ELF-1 (cell line): ENCODE data around the gene RNF4.
"Not testable (repeated sequence)": the region's sequence is repeated elsewhere in the genome, so short reads cannot be mapped to it uniquely, and the experiment has no call there.

Source experiments
- DNase-seq: peaks from one replicate; pipeline ENCODE4 v3.0.0-alpha.2; 2016; ENCODE audit warnings: low read depth, low spot score

RNF4 gene

GRCh38 chr4:2534904-2535375, 66.0 kb downstream of the RNF4 start:
- peak; percentile 34 for DNase-seq

DNA sequence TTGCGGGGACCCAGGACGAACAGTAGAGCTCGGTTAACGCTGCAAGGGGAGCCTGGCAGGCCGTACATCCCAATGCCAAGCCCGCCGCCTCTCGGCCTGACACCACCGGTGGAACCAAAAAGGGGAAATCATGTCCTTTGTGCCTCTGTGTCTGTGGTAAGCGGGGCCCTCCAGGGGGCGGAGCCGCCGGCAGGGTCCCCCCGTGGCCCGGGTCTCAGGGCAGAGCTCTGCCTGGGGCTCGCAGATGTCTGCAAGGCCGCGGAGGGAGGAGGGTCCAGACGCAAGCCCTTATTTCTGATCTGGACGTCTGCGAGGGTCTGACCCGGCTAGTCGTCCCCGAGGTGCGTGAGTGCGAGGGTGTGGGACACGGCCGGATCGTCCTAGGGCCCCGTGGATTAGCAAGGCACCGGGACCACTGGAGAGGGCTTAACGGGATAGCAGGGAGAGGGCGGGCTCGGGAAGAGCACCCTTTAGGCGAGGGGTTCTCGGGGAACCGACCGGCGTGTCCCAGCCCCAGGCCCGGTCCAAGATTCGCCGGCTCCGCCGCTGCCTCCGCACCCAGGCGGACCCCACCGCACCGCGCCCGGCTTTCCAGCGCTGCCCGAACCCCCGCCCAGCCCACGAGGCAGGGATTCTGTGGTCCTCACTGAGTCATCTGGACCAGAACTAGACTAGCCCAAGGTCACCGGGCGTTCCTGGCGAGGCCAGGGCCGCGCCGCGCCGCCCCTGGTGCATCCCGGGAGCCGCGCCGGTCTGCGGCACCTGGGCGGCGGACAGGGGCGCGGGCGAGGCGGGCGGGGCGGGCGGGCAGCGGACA, 66.7 kb downstream of the RNF4 start:
- peak; percentile 70 for DNase-seq

- DNase-seq = peak; percentile 100
These were observed 67.5 kb downstream of the RNF4 start, which contains the start of gene FAM193A for GRCh38 chr4:2536193-2537010. TSS of gene FAM193A (plus strand) at chr4:2536647. CDS start at chr4:2536916, 269 bp downstream.

GRCh38 chr4:2537011-2537830, 68.3 kb downstream of the RNF4 start:
- DNase-seq = peak; percentile 57

GRCh38 chr4:2543580-2544191, 74.8 kb downstream of the RNF4 start:
- not testable (repeated sequence) for DNase-seq

DNA sequence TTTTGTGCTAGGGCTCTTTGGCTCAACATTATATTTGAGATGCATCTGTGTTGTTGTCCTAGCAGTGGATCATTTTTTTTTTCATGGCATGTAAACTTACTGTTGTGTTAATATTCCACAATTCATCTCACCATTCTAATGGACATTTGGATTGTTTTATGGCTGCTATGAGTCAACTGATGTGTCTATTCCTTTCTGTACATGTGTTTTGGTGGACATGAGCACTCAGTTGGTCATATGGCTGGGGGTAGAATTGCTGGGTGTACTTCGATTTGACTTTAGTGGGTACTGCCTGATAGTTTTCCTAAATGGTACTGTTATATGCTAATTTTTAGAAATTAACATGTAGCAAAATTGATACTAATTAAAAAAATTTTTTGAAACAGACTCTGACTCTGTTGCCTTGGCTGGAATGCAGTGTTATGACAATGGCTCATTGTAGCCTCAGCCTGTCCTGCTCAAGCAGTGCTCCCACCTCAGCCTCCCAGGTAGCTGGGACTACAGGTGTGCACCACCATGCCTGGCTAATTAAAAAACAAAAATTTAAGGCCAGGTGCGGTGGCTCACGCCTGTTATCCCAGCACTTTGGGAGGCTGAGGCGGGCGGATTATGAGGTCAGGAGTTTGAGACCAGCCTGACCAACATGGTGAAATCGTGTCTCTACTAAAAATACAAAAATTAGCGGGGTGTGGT, 76.6 kb downstream of the RNF4 start:
- no peak for DNase-seq

DNA sequence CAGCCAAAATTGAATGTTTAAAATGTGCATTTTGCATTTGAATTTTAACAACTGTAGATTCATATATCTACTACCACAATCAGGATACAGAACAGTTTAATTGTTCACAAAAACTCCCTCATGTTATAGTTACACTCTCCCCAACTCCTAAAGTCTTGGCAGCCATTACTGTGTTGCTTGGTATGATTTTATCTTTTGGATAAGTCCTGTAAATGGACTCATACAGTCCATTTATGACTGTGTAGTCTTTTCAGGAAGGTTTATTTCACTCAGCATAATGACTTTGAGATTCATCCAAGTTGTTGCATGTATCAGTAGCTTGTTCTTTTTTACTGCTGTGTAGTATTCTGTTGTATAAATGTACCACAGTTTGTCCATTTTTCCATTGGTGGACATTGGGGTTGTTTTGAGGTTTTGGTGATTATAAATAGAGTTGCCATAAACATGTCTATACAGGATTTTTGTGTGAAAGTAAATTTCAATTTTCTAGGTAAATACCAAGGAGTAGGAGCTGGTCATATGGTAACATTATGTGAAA, 77.4 kb downstream of the RNF4 start:
- DNase-seq = no peak

GRCh38 chr4:2546961-2547691, 78.2 kb downstream of the RNF4 start:
- not testable (repeated sequence) for DNase-seq

DNA sequence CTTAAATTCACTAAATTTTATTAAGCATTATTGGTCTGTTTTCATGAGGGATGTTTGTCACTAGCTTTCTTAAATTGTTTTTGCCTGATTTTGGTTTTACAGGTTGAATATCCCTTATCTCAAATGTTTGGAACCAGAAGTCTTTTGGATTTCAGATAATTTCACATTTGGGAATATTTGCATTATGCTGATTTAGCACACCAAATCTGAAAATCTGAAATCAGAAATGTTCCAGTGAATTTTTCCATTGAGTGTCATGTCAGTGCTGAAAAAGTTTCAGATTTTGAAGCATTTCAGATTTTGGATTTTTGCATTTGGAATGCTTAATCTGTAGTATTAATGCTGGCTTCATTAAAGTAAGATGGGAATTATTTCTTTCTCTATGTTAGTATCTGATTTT, 82.2 kb downstream of the RNF4 start:
- no peak for DNase-seq

- DNase-seq = no peak
These were observed 83.9 kb downstream of the RNF4 start for GRCh38 chr4:2552806-2553205.

DNA sequence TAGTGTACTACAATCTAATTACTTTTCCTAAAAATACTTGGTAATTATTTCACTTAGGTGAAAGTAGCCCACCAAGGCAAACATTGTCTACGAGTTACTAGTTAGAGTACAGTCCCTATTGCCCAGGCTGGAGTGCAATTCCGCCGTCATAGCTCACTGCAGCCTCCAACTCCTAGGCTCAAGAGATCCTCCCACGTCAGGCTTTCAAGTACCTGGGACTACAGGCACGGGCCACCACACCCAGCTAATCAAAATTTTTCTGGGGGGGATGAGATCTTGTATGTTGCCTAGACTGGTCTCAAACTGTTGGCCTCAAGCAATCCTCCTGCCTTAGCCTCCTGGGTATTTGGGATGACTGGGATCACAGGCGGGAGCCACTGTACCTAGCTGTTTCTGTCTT, 89.4 kb downstream of the RNF4 start:
- no peak for DNase-seq

DNA sequence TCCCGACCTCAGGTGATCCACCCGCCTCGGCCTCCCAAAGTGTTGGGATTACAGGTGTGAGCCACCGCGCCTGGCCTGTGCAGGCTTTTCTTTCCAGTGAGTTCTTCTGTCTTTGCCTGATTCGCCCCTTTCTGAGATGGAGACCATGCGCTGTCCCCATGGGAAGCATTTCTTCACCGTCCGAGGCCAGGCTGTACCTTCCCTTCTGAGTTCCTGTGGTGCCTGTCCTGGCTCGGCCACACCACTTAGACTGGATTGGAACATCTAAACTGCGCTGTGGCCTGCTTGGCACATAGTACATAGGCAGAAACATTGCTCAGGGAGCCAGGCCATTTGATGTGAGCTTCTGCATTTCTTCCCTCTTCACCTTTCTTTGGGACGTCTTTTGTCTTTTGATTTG, 91.3 kb downstream of the RNF4 start:
- DNase-seq = no peak
